Measurements from ENCODE around the gene SH3PXD2A. TPM values are rescaled to one million over a fixed set of nuclear protein-coding genes. Genes with fewer than 3 reads are reported as not detected.

Gene SH3PXD2A
- total RNA-seq, 1 experiment from 2014 or later: 54.9 TPM

DNA sequence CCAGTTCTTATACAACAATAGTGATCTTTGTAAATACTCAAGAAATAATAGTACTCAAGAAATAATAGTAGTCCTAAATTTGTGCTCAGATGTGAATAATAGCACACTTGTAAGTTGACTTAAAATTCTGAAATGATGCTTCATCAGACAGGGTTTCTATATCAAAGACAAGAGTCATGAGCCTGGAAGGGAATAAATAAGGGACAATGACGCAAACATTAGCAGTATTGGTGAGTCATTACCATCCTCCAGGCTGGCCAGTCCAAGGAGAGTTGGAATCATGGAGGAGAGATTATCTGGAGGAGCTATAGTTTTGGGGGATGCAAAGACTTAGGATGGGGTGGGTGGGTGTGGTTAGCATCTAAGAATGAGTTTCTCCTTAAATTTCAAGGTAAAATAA is 6.1 kb upstream of the SH3PXD2A start:
- CTCF ChIA-PET: no interaction called here
- intact Hi-C loops (cut with micrococcal nuclease; ENCODE audit: unreplicated experiment): no loop called here
- TF ChIP-seq, protein P1, sequence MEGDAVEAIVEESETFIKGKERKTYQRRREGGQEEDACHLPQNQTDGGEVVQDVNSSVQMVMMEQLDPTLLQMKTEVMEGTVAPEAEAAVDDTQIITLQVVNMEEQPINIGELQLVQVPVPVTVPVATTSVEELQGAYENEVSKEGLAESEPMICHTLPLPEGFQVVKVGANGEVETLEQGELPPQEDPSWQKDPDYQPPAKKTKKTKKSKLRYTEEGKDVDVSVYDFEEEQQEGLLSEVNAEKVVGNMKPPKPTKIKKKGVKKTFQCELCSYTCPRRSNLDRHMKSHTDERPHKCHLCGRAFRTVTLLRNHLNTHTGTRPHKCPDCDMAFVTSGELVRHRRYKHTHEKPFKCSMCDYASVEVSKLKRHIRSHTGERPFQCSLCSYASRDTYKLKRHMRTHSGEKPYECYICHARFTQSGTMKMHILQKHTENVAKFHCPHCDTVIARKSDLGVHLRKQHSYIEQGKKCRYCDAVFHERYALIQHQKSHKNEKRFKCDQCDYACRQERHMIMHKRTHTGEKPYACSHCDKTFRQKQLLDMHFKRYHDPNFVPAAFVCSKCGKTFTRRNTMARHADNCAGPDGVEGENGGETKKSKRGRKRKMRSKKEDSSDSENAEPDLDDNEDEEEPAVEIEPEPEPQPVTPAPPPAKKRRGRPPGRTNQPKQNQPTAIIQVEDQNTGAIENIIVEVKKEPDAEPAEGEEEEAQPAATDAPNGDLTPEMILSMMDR (conservative IDR thresholded peaks at IDR 0.05; ENCODE audit: low read depth, low read length): no peak
- no peak for TF ChIP-seq EZH2 (IDR thresholded peaks at IDR 0.05; ENCODE audit: borderline replicate concordance, low read depth, low read length, poor library complexity, severe bottlenecking)
- POLR2A ChIA-PET (ENCODE audit: low non-redundant PET): interaction anchor here (0.7 kb wide), 1 partner anchor 47 kb away, joined by 5 read pairs; no protein-coding TSS in a partner anchor
- BruUV-seq (replicated peaks): no TSS peak
- Histone ChIP-seq H3K4me1 (ENCODE audit: insufficient read depth, low read length, poor library complexity, severe bottlenecking) (peaks cover 10% of the 10 kb centered on the region), H3K36me3 (ENCODE audit: insufficient read depth, low read length, poor library complexity, severe bottlenecking) (no peaks in the 10 kb centered on the region), H3K9me3 (ENCODE audit: low read depth, low read length, poor library complexity, severe bottlenecking) (peaks cover 7% of the 10 kb centered on the region), H3K4me3 (ENCODE audit: low read depth, low read length, poor library complexity, severe bottlenecking) (no peak overlapping the region), H3K27me3 (replicated peaks; ENCODE audit: insufficient read depth, low read depth, low read length, poor library complexity) (no peaks in the 10 kb centered on the region), H3K27ac (ENCODE audit: low read depth, low read length, poor library complexity, severe bottlenecking) (no peak overlapping the region)
- DNase-seq (ENCODE audit: low spot score): no peak

DNA sequence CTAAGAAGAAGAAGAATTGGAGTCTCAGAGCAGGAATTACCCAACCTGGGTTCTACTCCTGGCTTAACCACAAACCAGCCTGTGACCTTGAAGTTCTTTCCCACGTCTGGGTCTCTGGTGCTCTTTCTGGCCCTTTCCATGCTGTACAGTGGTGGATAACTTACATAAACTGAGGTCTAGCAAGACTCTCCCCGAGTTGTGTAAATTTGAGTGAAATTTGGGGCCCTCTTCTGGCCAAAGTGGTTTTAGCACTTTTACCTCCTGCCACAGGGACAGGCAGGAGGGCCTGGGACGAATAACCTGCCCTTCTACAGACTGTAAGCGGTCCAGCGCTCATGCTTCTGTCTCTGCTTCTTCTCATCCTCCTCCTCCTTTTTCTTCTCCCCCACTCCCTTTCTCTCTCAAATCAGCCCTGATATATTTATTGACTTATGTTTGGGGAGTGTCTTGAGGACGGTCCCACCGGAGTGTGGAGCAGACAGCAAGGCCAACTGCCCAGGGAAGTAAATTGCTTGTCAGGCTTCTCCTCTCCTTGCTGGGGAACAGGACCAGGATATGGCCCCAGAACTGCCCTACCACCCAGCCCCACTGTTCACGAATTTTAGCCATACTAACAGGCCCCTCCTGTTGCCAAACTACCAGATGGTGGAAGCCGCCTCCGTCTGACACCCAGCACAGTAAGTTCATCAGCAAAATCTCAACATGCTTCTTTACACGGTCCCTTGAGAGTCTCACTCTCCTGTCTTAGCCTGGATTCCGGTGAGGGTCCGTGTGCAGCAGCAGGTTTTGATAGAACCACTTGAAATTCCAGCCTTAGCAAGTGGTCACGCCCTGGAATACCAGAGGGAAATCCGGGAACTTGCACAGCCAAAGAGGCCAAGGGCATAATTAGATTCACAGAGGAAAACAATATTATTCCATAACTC is 4.0 kb upstream of the SH3PXD2A start:
- Histone ChIP-seq H3K4me1 (ENCODE audit: insufficient read depth, low read length, poor library complexity, severe bottlenecking) (peaks cover 17% of the 10 kb centered on the region), H3K27me3 (replicated peaks; ENCODE audit: insufficient read depth, low read depth, low read length, poor library complexity) (no peaks in the 10 kb centered on the region), H3K36me3 (ENCODE audit: insufficient read depth, low read length, poor library complexity, severe bottlenecking) (no peaks in the 10 kb centered on the region), H3K9me3 (ENCODE audit: low read depth, low read length, poor library complexity, severe bottlenecking) (no peaks in the 10 kb centered on the region), H3K27ac (ENCODE audit: low read depth, low read length, poor library complexity, severe bottlenecking) (no peak overlapping the region), H3K4me3 (ENCODE audit: low read depth, low read length, poor library complexity, severe bottlenecking) (no peak overlapping the region)
- no TSS peak for BruUV-seq (replicated peaks)
- ChIA-PET POLR2A (ENCODE audit: low non-redundant PET) (no interaction called here), CTCF (no interaction called here)
- TF ChIP-seq, protein P1 (conservative IDR thresholded peaks at IDR 0.05; ENCODE audit: low read depth, low read length): peak; percentile 74
- TF ChIP-seq EZH2 (IDR thresholded peaks at IDR 0.05; ENCODE audit: borderline replicate concordance, low read depth, low read length, poor library complexity, severe bottlenecking): no peak
- intact Hi-C loops (cut with micrococcal nuclease; ENCODE audit: unreplicated experiment): loop anchor here (1.0 to 2.0 kb wide), 2 partner anchors 146 to 261 kb away; no protein-coding TSS in a partner anchor
- peak; percentile 86 for DNase-seq (ENCODE audit: low spot score)

DNA sequence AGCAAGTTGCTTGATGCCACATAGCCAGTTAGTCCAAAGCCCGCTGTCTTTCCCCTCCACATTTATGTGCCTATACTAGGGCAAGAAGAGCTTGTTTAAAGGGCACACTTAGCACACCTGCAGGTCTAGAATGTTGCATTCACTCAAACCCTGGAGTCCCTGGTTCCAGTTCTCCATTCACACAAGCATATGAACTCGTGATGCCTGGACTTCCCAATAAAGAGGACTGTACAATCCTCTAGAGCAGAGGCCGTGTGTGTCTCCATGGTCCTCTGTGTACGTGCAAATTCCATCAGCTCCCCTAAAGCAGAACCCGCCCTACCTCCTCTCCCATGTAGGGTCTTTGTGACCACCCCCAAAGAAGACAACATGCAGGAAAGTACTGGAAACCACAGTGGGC is 3.0 kb upstream of the SH3PXD2A start:
- POLR2A ChIA-PET (ENCODE audit: low non-redundant PET): no interaction called here
- intact Hi-C loops (cut with micrococcal nuclease; ENCODE audit: unreplicated experiment): loop anchor here (2.0 kb wide), 1 partner anchor 260 kb away; no protein-coding TSS in a partner anchor
- CTCF ChIA-PET: no interaction called here

More for the DNA sequence above, 3.0 kb upstream of the SH3PXD2A start:
- Histone ChIP-seq H3K9me3 (ENCODE audit: low read depth, low read length, poor library complexity, severe bottlenecking) (no peaks in the 10 kb centered on the region), H3K36me3 (ENCODE audit: insufficient read depth, low read length, poor library complexity, severe bottlenecking) (no peaks in the 10 kb centered on the region), H3K4me1 (ENCODE audit: insufficient read depth, low read length, poor library complexity, severe bottlenecking) (peaks cover 17% of the 10 kb centered on the region), H3K4me3 (ENCODE audit: low read depth, low read length, poor library complexity, severe bottlenecking) (no peak overlapping the region), H3K27ac (ENCODE audit: low read depth, low read length, poor library complexity, severe bottlenecking) (no peak overlapping the region), H3K27me3 (replicated peaks; ENCODE audit: insufficient read depth, low read depth, low read length, poor library complexity) (no peaks in the 10 kb centered on the region)
- no peak for DNase-seq (ENCODE audit: low spot score)
- no TSS peak for BruUV-seq (replicated peaks)
- TF ChIP-seq EZH2 (IDR thresholded peaks at IDR 0.05; ENCODE audit: borderline replicate concordance, low read depth, low read length, poor library complexity, severe bottlenecking): no peak
- TF ChIP-seq, protein P1 (conservative IDR thresholded peaks at IDR 0.05; ENCODE audit: low read depth, low read length): no peak
